ENCODE measurements around the gene ELFN2. TPM values are rescaled to one million over a fixed set of nuclear protein-coding genes. Genes with fewer than 3 reads are reported as not detected.

The ELFN2 gene
- polyA plus RNA-seq, 1 donor, result 1.4 TPM

GRCh38 chr22:37427711-37428635, 694 bp upstream of the ELFN2 start:
- no peak for DNase-seq (ENCODE audit: low read depth)

- no peak for DNase-seq (ENCODE audit: low read depth)
Measured at GRCh38 chr22:37426706-37427134, 559 bp downstream of the ELFN2 start.

GRCh38 chr22:37425800-37426705, 1.2 kb downstream of the ELFN2 start:
- no peak for DNase-seq (ENCODE audit: low read depth)

- no peak for DNase-seq (ENCODE audit: low read depth)
Measured at GRCh38 chr22:37425369-37425768, 1.9 kb downstream of the ELFN2 start.

- DNase-seq (ENCODE audit: low read depth), result no peak
Measured at GRCh38 chr22:37423283-37423682, 4.0 kb downstream of the ELFN2 start.

GRCh38 chr22:37421468-37421877, 5.8 kb downstream of the ELFN2 start:
- DNase-seq (ENCODE audit: low read depth), result no peak

GRCh38 chr22:37420686-37421467, 6.4 kb downstream of the ELFN2 start:
- no peak for DNase-seq (ENCODE audit: low read depth)

- DNase-seq (ENCODE audit: low read depth), result no peak
Measured at GRCh38 chr22:37419969-37420685, 7.2 kb downstream of the ELFN2 start.

GRCh38 chr22:37419370-37419968, 7.8 kb downstream of the ELFN2 start:
- no peak for DNase-seq (ENCODE audit: low read depth)

GRCh38 chr22:37418627-37419369, 8.5 kb downstream of the ELFN2 start:
- DNase-seq (ENCODE audit: low read depth), result no peak

- DNase-seq (ENCODE audit: low read depth), result no peak
Measured at GRCh38 chr22:37417677-37418348, 9.5 kb downstream of the ELFN2 start.

GRCh38 chr22:37417264-37417663, 10.0 kb downstream of the ELFN2 start:
- DNase-seq (ENCODE audit: low read depth), result no peak

- no peak for DNase-seq (ENCODE audit: low read depth)
Measured at GRCh38 chr22:37416827-37417226, 10.5 kb downstream of the ELFN2 start.

- DNase-seq (ENCODE audit: low read depth), result no peak
Measured at GRCh38 chr22:37416389-37416788, 10.9 kb downstream of the ELFN2 start.

GRCh38 chr22:37415210-37415609, 12.1 kb downstream of the ELFN2 start:
- DNase-seq (ENCODE audit: low read depth), result no peak

- no peak for DNase-seq (ENCODE audit: low read depth)
Measured at GRCh38 chr22:37414288-37414687, 13.0 kb downstream of the ELFN2 start.

GRCh38 chr22:37413546-37413945, 13.7 kb downstream of the ELFN2 start:
- no peak for DNase-seq (ENCODE audit: low read depth)

- DNase-seq (ENCODE audit: low read depth), result no peak
Measured at GRCh38 chr22:37412495-37413250, 14.6 kb downstream of the ELFN2 start.

Data from forelimb muscle (tissue), 1 donor.